GM12891 (cell line): ENCODE data around the gene AHRR.

ENCODE experiments used
- PAX5 ChIP-seq: IDR thresholded peaks from 2 replicates; pipeline ENCODE4 v1.6.1; 2011; ENCODE audit warnings: low read length, moderate library complexity, mild to moderate bottlenecking; ENCODE audit not compliant: insufficient read depth, severe bottlenecking
- POLR2A ChIP-seq: IDR thresholded peaks from 2 replicates; pipeline ENCODE4 v1.6.1; 2011; ENCODE audit warnings: low read depth, low read length, control low read depth
- POLR2AphosphoS5 ChIP-seq: IDR thresholded peaks from 2 replicates; pipeline ENCODE4 v1.6.1; 2011; ENCODE audit warnings: low read depth, low read length, control low read depth
- SPI1 ChIP-seq: IDR thresholded peaks from 2 replicates; pipeline ENCODE4 v1.6.1; 2011; ENCODE audit warnings: low read depth, low read length, control low read depth
- TAF1 ChIP-seq: IDR thresholded peaks from 2 replicates; pipeline ENCODE4 v1.6.1; 2011; ENCODE audit warnings: low read depth, low read length, control low read depth

GRCh38 chr5:404666-405241, 83.2 kb downstream of the AHRR start:
- no peak for TF ChIP-seq POLR2AphosphoS5
- no peak for TF ChIP-seq TAF1
- no peak for TF ChIP-seq SPI1
- no peak for TF ChIP-seq PAX5
- no peak for TF ChIP-seq POLR2A
